NCI-H1694 (cell line): ENCODE data around the gene BLACAT1.
"Not testable (repeated sequence)": the region's sequence is repeated elsewhere in the genome, so short reads cannot be mapped to it uniquely, and the experiment has no call there.

Source experiments
- DNase-seq: peaks from one replicate; lab custom pipeline; 2025; lab: John Stamatoyannopoulos, UW

BLACAT1 gene

GRCh38 chr1:205416322-205416721, 39.5 kb downstream of the BLACAT1 start:
- DNase-seq: peak; percentile 71

- no peak for DNase-seq
Observed at GRCh38 chr1:205410581-205411298, 45.1 kb downstream of the BLACAT1 start.

- no peak for DNase-seq
Observed at GRCh38 chr1:205407970-205408369, 47.9 kb downstream of the BLACAT1 start.

GRCh38 chr1:205406252-205406651, 49.6 kb downstream of the BLACAT1 start:
- DNase-seq: not testable (repeated sequence)
